NB4 (cell line): ENCODE data around the gene ZNF564.

Experiments
- CTCF ChIP-seq: IDR thresholded peaks from one replicate; pipeline ENCODE4 v1.5.1; 2012; ENCODE audit warnings: low read depth, low read length
- POLR2A ChIP-seq: IDR thresholded peaks from 2 replicates; pipeline ENCODE4 v1.6.1; 2011; ENCODE audit warnings: mild to moderate bottlenecking; ENCODE audit not compliant: insufficient read length; ENCODE audit errors: extremely low read depth

DNA sequence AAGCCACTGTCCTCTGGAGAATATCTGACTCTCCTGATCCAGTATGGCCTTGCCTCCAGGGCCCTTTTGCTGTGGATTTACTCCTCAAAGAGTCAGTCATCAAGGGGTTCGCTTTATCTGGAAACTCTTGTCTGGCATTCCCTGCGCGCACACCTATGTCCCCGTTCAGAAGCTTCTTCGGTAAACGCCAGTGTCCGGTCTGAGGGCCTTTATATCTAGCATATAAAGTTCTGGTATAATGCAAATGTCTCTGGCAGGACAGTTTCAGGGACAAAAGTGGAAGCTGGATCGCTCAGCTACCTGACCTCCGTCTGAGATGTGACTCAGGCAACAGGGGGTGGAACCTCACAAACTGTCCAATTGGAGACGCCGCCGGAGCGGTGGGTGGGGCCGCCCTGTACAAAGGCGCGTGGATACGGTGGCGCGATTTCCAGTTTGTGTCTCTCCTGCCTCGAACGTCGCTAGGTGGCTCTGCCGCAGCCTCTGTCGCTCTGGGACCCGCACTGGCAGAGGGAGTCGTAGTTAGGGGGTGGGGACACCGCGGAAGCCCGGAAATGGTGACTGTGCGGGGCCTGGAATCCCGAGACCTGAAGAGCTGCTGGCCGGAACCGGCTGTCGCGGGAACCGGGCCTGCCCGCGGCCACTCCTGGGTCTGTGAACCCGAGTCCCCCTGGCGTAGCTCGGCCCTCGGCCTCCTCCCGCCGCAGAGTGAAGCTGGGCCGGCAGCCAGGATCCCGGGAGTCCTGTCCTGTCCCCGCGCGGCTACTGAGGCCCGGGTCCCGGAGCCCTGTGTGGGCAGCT, 56.1 kb downstream of the ZNF564 start:
- peak; percentile 60 for TF ChIP-seq POLR2A
- TF ChIP-seq CTCF, result peak; percentile 37
